Stimulated activated CD8-positive, alpha-beta memory T cell treated with anti-CD3 and anti-CD28 coated beads, Interleukin-4, amount 100 ng/mL, for 4 hours (primary cell): ENCODE measurements around the gene ACAD11.

Source experiments
- DNase-seq, 2 donors: peaks; one replicate each; pipeline ENCODE4 v3.0.0-alpha.2; 2020; ENCODE audit warnings: low read depth in 2 of 2, low spot score in 1 of 2

The ACAD11 gene

DNA sequence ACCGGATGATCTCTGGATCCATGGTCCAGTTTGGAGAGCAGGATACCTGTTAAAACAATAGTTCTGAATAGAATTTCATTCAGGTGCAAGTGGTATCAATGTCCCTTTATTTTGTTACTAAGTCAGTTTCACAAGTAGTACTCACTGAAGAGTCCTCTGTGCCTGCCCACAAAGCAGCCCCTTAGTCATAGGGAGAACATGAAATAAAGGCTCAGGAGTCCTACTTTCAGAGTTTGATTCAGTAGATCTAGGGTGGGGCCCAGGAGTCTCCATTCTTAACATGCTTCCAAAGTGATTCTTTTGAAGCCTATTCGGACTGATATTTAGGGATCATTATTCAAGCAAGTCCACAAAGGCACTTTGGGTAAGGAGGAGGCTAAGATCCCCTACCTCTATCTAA lies 142.3 kb downstream of the ACAD11 start:
- no peak for DNase-seq

GRCh38 chr3:132513057-132513456 lies 146.6 kb downstream of the ACAD11 start:
- no peak for DNase-seq

DNA sequence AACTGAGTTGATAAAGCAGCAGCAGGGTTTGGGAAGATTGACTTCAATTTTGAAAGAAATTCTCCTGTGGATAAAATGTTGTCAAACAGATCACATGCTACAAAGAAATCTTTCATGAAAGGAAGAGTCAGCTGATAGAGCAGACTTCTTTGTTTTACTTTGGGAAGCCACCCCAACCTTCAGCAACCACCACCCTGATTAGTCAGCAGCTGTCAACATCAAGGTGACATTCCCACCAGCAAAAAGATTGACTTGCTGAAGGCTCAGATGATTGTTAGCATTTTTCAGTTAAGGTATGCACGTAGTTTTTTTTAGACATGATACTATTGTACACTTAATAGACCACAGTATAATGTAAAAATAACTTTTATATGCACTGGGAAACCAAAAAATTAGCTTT lies 150.1 kb downstream of the ACAD11 start:
- DNase-seq, result no peak

- no peak for DNase-seq
Measured at GRCh38 chr3:132509096-132509495, 150.5 kb downstream of the ACAD11 start.
